ENCODE data around the gene PRR33. TPM values are rescaled to one million over a fixed set of nuclear protein-coding genes. Genes with fewer than 3 reads are reported as not detected.

The PRR33 gene
- total and polyA plus RNA-seq, 4 donors = not detected

DNA sequence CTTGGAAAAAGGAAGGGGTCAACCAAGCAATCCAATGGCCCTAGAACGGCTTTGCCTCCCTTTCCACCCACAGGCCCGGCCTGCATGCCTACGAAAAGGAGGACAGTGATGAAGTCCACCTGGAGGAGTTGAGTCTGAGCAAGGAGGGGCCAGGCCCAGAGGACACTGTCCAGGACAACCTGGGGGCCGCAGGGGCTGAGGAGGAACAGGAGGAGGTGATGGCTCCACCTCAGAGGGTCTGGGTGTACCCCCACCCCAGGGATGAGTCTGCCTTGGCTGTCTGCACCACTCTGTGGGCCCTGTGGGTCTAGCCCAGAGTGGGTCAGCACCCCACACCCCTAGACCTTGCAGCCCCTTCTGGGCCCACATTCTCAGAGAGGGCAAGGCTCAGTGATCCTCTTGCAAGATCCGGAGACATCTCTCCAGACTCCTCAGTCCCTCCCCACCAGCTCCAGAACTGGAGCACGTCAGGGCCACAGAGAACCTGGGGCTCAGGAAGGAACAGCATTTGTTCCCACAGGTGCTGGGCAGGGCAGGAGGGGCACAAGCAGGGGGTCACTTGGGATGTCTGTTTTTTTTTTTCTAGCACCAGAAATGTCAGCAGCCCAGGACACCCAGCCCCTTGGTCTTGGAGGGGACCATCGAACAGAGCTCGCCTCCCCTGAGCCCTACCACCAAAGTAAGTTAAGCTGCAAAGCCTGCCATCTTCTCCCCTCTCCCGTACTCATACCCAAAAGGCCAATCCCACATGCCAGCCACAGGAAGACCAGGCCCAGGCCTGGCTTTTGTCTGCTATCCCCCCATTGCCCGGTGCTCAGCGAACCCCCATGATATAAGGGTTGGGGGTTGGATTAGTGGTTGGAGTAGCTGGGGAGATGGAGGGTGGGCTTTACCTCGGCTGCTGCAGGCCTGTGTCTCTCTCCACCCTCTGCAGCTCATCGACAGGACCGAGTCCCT is 8.1 kb downstream of the PRR33 start (continued):
- TF ChIP-seq, protein P1, sequence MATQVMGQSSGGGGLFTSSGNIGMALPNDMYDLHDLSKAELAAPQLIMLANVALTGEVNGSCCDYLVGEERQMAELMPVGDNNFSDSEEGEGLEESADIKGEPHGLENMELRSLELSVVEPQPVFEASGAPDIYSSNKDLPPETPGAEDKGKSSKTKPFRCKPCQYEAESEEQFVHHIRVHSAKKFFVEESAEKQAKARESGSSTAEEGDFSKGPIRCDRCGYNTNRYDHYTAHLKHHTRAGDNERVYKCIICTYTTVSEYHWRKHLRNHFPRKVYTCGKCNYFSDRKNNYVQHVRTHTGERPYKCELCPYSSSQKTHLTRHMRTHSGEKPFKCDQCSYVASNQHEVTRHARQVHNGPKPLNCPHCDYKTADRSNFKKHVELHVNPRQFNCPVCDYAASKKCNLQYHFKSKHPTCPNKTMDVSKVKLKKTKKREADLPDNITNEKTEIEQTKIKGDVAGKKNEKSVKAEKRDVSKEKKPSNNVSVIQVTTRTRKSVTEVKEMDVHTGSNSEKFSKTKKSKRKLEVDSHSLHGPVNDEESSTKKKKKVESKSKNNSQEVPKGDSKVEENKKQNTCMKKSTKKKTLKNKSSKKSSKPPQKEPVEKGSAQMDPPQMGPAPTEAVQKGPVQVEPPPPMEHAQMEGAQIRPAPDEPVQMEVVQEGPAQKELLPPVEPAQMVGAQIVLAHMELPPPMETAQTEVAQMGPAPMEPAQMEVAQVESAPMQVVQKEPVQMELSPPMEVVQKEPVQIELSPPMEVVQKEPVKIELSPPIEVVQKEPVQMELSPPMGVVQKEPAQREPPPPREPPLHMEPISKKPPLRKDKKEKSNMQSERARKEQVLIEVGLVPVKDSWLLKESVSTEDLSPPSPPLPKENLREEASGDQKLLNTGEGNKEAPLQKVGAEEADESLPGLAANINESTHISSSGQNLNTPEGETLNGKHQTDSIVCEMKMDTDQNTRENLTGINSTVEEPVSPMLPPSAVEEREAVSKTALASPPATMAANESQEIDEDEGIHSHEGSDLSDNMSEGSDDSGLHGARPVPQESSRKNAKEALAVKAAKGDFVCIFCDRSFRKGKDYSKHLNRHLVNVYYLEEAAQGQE (IDR thresholded peaks at IDR 0.05) = no peak
- TF ChIP-seq RXRA (IDR thresholded peaks at IDR 0.05) (no peak), YY1 (IDR thresholded peaks at IDR 0.05) (no peak), GABPA (IDR thresholded peaks at IDR 0.05 in 1 of 2, conservative IDR thresholded peaks at IDR 0.05 in 1 of 2) (no peak), NR2F2 (IDR thresholded peaks at IDR 0.05) (no peak)

DNA sequence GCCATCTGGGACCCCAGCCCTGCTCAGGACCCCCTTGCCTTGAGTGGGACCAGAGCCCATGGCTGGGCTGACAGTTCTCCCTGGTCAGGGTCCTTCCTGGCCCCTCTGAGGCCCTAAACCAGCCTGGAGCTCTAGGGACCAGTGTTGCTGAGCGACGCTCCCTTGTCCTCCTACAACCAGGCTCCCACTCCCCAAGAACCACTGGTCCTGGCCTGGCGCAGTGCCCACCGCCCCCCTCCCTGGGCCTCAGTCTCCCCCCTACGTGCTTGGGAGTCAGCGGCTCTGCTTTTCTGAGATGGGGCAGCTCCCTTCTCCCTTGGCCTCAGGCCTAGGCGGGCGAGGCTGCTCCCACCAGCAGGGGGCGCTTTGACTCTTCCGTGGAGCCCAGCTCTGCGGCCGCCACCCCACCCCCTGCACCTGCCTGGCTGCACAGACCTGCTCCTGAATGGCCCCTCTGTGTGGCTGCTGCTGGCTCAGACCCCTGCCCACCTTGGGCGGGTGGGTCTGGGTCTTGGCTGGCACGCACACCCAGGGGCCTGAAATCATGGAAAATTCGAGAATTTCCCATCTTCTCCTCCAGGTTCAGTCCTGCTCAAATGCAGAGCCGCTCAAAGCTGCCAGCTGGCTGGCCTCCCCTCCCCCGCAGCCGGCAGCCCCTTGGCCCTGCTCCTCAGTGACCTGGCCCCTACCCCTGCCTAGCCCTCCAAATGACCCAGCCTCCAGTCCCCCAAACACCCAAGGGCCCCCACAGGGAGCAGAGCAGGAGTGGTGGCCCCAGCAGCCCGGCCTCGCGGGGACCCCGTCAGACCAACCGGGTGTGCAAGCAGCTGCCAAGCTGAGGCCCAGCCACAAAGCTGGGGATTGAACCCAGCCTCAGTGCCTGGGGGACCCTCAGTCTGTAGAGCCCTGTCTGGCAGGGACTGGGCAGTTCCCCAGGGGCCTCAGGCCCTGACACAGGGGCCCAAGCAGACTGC is 9.1 kb downstream of the PRR33 start:
- 36% methylated on average over 23 of the region's 23 CpGs for WGBS
- H3K4me1 ChIP-seq (ENCODE audit: control insufficient read depth in 4 of 4, insufficient read depth in 4 of 4, low read length in 3 of 4) = no peaks in the 10 kb centered on the region
- no peaks in the 10 kb centered on the region for H3K9me3 ChIP-seq (ENCODE audit: control insufficient read depth in 4 of 4, low read length in 3 of 4)

More for the DNA sequence above, 9.1 kb downstream of the PRR33 start:
- Histone ChIP-seq H3K27me3 (ENCODE audit: control insufficient read depth in 4 of 4, insufficient read depth in 4 of 4, low read length in 3 of 4) (no peaks in the 10 kb centered on the region), H3K27ac (ENCODE audit: low read depth in 1 of 2, low read length in 2 of 2) (no peak overlapping the region), H3K9ac (ENCODE audit: low read depth in 1 of 2, low read length in 2 of 2) (no peak overlapping the region), H3K4me3 (ENCODE audit: low read depth in 1 of 3, low read length in 3 of 3) (no peak overlapping the region), H3K36me3 (ENCODE audit: control insufficient read depth in 4 of 4, insufficient read depth in 3 of 4, low read depth in 1 of 4, low read length in 3 of 4) (peaks cover 0 to 2% (median 0%) of the 10 kb centered on the region in 4 donors)
- DNase-seq (ENCODE audit: low spot score) = peak; percentile 91
- TF ChIP-seq TAF1 (conservative IDR thresholded peaks at IDR 0.05) (no peak), HNF4G (IDR thresholded peaks at IDR 0.05) (no peak), RAD21 (IDR thresholded peaks at IDR 0.05) (peak; percentile 88 to 94)
- TF ChIP-seq, protein P2, sequence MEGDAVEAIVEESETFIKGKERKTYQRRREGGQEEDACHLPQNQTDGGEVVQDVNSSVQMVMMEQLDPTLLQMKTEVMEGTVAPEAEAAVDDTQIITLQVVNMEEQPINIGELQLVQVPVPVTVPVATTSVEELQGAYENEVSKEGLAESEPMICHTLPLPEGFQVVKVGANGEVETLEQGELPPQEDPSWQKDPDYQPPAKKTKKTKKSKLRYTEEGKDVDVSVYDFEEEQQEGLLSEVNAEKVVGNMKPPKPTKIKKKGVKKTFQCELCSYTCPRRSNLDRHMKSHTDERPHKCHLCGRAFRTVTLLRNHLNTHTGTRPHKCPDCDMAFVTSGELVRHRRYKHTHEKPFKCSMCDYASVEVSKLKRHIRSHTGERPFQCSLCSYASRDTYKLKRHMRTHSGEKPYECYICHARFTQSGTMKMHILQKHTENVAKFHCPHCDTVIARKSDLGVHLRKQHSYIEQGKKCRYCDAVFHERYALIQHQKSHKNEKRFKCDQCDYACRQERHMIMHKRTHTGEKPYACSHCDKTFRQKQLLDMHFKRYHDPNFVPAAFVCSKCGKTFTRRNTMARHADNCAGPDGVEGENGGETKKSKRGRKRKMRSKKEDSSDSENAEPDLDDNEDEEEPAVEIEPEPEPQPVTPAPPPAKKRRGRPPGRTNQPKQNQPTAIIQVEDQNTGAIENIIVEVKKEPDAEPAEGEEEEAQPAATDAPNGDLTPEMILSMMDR (IDR thresholded peaks at IDR 0.05; ENCODE audit: low read depth, low read length, missing input control) = peak; percentile 90
- TF ChIP-seq, protein P3, sequence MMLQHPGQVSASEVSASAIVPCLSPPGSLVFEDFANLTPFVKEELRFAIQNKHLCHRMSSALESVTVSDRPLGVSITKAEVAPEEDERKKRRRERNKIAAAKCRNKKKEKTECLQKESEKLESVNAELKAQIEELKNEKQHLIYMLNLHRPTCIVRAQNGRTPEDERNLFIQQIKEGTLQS (IDR thresholded peaks at IDR 0.05) = no peak
- TF ChIP-seq, protein P4, sequence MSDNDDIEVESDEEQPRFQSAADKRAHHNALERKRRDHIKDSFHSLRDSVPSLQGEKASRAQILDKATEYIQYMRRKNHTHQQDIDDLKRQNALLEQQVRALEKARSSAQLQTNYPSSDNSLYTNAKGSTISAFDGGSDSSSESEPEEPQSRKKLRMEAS (IDR thresholded peaks at IDR 0.05) = no peak
